Measurements from ENCODE around the gene P2RX1.

P2RX1 gene

GRCh38 chr17:3907483-3908216 lies 8.6 kb downstream of the P2RX1 start:
- DNase-seq (ENCODE audit: low read depth in 2 of 2, low spot score in 1 of 2): no peak

- DNase-seq (ENCODE audit: low read depth in 2 of 2, low spot score in 1 of 2): no peak
These were observed 9.4 kb downstream of the P2RX1 start for GRCh38 chr17:3906881-3907280.

GRCh38 chr17:3905017-3905520 lies 11.2 kb downstream of the P2RX1 start:
- DNase-seq (ENCODE audit: low read depth in 2 of 2, low spot score in 1 of 2): no peak

- no peak for DNase-seq (ENCODE audit: low read depth in 2 of 2, low spot score in 1 of 2)
These were observed 11.8 kb downstream of the P2RX1 start for GRCh38 chr17:3904501-3904900.

GRCh38 chr17:3903881-3904290 lies 12.4 kb downstream of the P2RX1 start:
- no peak for DNase-seq (ENCODE audit: low read depth in 2 of 2, low spot score in 1 of 2)

GRCh38 chr17:3903051-3903825 lies 13.0 kb downstream of the P2RX1 start:
- no peak for DNase-seq (ENCODE audit: low read depth in 2 of 2, low spot score in 1 of 2)

- DNase-seq (ENCODE audit: low read depth in 2 of 2, low spot score in 1 of 2): no peak
These were observed 15.6 kb downstream of the P2RX1 start for GRCh38 chr17:3900646-3901045.

- DNase-seq (ENCODE audit: low read depth in 2 of 2, low spot score in 1 of 2): no peak
These were observed 18.5 kb downstream of the P2RX1 start for GRCh38 chr17:3897731-3898130.

GRCh38 chr17:3896968-3897235 lies 19.4 kb downstream of the P2RX1 start:
- DNase-seq (ENCODE audit: low read depth in 2 of 2, low spot score in 1 of 2): no peak

- no peak for DNase-seq (ENCODE audit: low read depth in 2 of 2, low spot score in 1 of 2)
These were observed 19.9 kb downstream of the P2RX1 start for GRCh38 chr17:3896108-3896967.

- no peak for DNase-seq (ENCODE audit: low read depth in 2 of 2, low spot score in 1 of 2)
These were observed 20.9 kb downstream of the P2RX1 start for GRCh38 chr17:3895354-3895753.

GRCh38 chr17:3894911-3895343 lies 21.3 kb downstream of the P2RX1 start:
- DNase-seq (ENCODE audit: low read depth in 2 of 2, low spot score in 1 of 2): no peak

GRCh38 chr17:3894188-3894587 lies 22.1 kb downstream of the P2RX1 start:
- no peak for DNase-seq (ENCODE audit: low read depth in 2 of 2, low spot score in 1 of 2)

GRCh38 chr17:3893720-3894116 lies 22.5 kb downstream of the P2RX1 start:
- no peak for DNase-seq (ENCODE audit: low read depth in 2 of 2, low spot score in 1 of 2)

- DNase-seq (ENCODE audit: low read depth in 2 of 2, low spot score in 1 of 2): peak; percentile 60 to 77
These were observed 23.1 kb downstream of the P2RX1 start, which contains the start of gene CAMKK1 for GRCh38 chr17:3893003-3893719. CAMKK1 (minus strand) TSS chr17:3893053; CDS start chr17:3885687, 7,366 bp downstream.

GRCh38 chr17:3892095-3892998 lies 23.9 kb downstream of the P2RX1 start:
- peak in 1 of 2 donors; percentile 48 for DNase-seq (ENCODE audit: low read depth in 2 of 2, low spot score in 1 of 2)

- no peak for DNase-seq (ENCODE audit: low read depth in 2 of 2, low spot score in 1 of 2)
These were observed 24.6 kb downstream of the P2RX1 start for GRCh38 chr17:3891626-3892094.

- no peak for DNase-seq (ENCODE audit: low read depth in 2 of 2, low spot score in 1 of 2)
These were observed 25.4 kb downstream of the P2RX1 start for GRCh38 chr17:3890878-3891219.

- no peak for DNase-seq (ENCODE audit: low read depth in 2 of 2, low spot score in 1 of 2)
These were observed 26.0 kb downstream of the P2RX1 start for GRCh38 chr17:3890082-3890877.

Data from stimulated activated CD8-positive, alpha-beta memory T cell treated with anti-CD3 and anti-CD28 coated beads, Interleukin-4, amount 100 ng/mL, for 1 hour (primary cell).